ENCODE data around the gene KCNG2. TPM values are rescaled to one million over a fixed set of nuclear protein-coding genes. Genes with fewer than 3 reads are reported as not detected.

Gene KCNG2
- total RNA-seq, 1 experiment from 2014 or later, result not detected

GRCh38 chr18:79944126-79944731, 146.5 kb downstream of the KCNG2 start:
- no peaks in the 10 kb centered on the region for H3K27me3 ChIP-seq (replicated peaks; ENCODE audit: control insufficient read depth, insufficient read depth, low read length)

DNA sequence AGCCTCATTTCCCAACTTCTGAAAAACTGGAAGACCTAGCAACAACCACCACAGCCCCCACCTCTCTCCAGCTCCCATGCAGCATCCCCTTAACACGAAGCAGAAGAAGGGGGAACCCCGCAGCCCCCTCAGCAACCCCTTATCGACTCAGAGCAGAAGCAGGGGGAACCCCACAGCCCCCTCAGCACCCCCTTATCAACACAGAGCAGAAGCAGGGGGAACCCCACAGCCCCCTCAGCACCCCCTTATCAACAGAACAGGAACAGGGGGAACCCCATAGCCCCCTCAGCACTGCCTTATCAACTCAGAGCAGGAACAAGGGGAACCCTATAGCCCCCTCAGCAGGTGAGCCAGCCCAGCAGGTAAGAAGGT, 147.0 kb downstream of the KCNG2 start:
- H3K36me3 ChIP-seq (ENCODE audit: control insufficient read depth, insufficient read depth, low read length), result no peaks in the 10 kb centered on the region
- Mint-ChIP-seq H3K4me1 (ENCODE audit: low read depth, unreplicated experiment) (no peaks in the 10 kb centered on the region), H3K27me3 (ENCODE audit: insufficient read depth, unreplicated experiment) (no peaks in the 10 kb centered on the region), H3K9me3 (ENCODE audit: unreplicated experiment) (no peaks in the 10 kb centered on the region), H3K36me3 (ENCODE audit: insufficient read depth, unreplicated experiment) (peaks cover 5% of the 10 kb centered on the region), H3K4me3 (ENCODE audit: unreplicated experiment) (no peak overlapping the region), H3K27ac (ENCODE audit: unreplicated experiment) (no peak overlapping the region)
- H3K9me3 ChIP-seq, result no peaks in the 10 kb centered on the region
- no peak for DNase-seq
- BruUV-seq (replicated peaks), result no TSS peak
- no peak for TF ChIP-seq CTCF (IDR thresholded peaks at IDR 0.05; ENCODE audit: insufficient read depth in 1 of 2, low read depth in 1 of 2, low read length in 1 of 2, severe bottlenecking in 1 of 2, unreplicated experiment in 1 of 2)
- H3K4me1 ChIP-seq, result peaks cover 5% of the 10 kb centered on the region; the same call in 1 of the 2 replicates
- intact Hi-C loops (cut with micrococcal nuclease; ENCODE audit: unreplicated experiment), result no loop called here
- H3K4me3 ChIP-seq (ENCODE audit: low read depth, low read length), result no peak overlapping the region
- ChIA-PET CTCF (no interaction called here), POLR2A (interaction anchor here (0.5 kb wide), 1 partner anchor 9 kb away, joined by 3 read pairs; no protein-coding TSS in a partner anchor)
- H3K27me3 ChIP-seq (replicated peaks; ENCODE audit: control insufficient read depth, insufficient read depth, low read length), result no peaks in the 10 kb centered on the region

More at GRCh38 chr18:79944126-79944731, 146.5 kb downstream of the KCNG2 start:
- peaks cover 5% of the 10 kb centered on the region for H3K36me3 Mint-ChIP-seq (ENCODE audit: insufficient read depth, unreplicated experiment)
- no TSS peak for BruUV-seq (replicated peaks)
- intact Hi-C loops (cut with micrococcal nuclease; ENCODE audit: unreplicated experiment), result no loop called here
- no peaks in the 10 kb centered on the region for H3K4me1 Mint-ChIP-seq (ENCODE audit: low read depth, unreplicated experiment)
- no peaks in the 10 kb centered on the region for H3K27me3 Mint-ChIP-seq (ENCODE audit: insufficient read depth, unreplicated experiment)
- H3K27ac Mint-ChIP-seq (ENCODE audit: unreplicated experiment), result no peak overlapping the region
- Histone ChIP-seq H3K9me3 (no peaks in the 10 kb centered on the region), H3K4me3 (ENCODE audit: low read depth, low read length) (no peak overlapping the region), H3K4me1 (peaks cover 5% of the 10 kb centered on the region; the same call in 1 of the 2 replicates), H3K36me3 (ENCODE audit: control insufficient read depth, insufficient read depth, low read length) (no peaks in the 10 kb centered on the region)
- DNase-seq, result no peak
- no peak overlapping the region for H3K4me3 Mint-ChIP-seq (ENCODE audit: unreplicated experiment)
- no peaks in the 10 kb centered on the region for H3K9me3 Mint-ChIP-seq (ENCODE audit: unreplicated experiment)
- POLR2A ChIA-PET, result interaction anchor here (0.5 kb wide), 1 partner anchor 10 kb away, joined by 3 read pairs; no protein-coding TSS in a partner anchor
- CTCF ChIA-PET, result no interaction called here
- TF ChIP-seq CTCF (IDR thresholded peaks at IDR 0.05; ENCODE audit: insufficient read depth in 1 of 2, low read depth in 1 of 2, low read length in 1 of 2, severe bottlenecking in 1 of 2, unreplicated experiment in 1 of 2), result no peak

DNA sequence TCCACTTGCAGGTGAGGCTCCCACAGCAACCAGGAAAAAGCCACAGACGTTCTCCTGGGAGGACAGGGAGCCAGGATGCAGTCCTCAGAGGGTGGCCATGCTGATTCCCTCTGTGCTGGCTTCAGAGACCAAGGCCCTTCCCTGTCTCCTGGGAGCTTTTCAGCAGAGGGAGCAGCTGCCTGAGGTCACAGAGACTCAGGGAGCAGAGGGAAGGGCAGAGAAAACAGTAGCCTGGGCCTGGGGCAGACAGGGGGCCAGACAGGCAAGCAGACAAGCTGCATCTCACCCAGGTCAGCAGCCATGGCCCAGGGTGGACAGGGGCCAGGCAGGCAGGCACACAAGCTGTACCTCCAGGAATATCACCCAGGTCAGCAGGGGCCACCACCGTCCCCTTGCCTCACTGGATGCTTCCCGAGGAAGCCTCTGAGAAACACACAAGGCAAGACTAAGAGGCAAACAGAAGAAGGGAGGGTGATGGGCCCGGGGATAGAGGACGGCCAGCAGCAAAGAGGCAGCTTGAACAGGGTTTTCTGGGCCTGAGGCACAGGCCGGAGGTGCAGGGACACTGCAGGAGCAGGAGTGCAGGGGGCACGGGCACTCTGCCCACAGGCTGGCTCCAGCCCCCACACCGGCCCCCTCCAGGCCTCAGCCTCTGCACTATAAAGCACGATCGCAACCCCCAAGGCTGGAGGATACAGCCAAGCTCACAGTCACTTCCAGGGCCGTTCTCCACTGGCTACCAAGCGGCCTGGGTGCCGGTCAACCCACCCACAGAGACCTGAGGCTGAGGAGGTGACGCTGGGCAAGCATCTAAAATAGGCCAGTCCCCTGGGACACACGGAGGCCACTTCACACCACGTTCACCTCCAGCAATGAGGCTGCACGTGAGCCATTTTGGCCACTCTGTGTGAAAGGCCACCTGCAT, 147.6 kb downstream of the KCNG2 start:
- H3K27ac Mint-ChIP-seq (ENCODE audit: unreplicated experiment), result no peak overlapping the region

More for the DNA sequence above, 147.6 kb downstream of the KCNG2 start:
- peaks cover 5% of the 10 kb centered on the region; the same call in 1 of the 2 replicates for H3K4me1 ChIP-seq
- no peak overlapping the region for H3K4me3 ChIP-seq (ENCODE audit: low read depth, low read length)
- intact Hi-C loops (cut with micrococcal nuclease; ENCODE audit: unreplicated experiment), result no loop called here
- POLR2A ChIA-PET, result no interaction called here
- Mint-ChIP-seq H3K27me3 (ENCODE audit: insufficient read depth, unreplicated experiment) (no peaks in the 10 kb centered on the region), H3K4me3 (ENCODE audit: unreplicated experiment) (no peak overlapping the region), H3K4me1 (ENCODE audit: low read depth, unreplicated experiment) (no peaks in the 10 kb centered on the region), H3K9me3 (ENCODE audit: unreplicated experiment) (no peaks in the 10 kb centered on the region), H3K36me3 (ENCODE audit: insufficient read depth, unreplicated experiment) (peaks cover 5% of the 10 kb centered on the region)
- H3K9me3 ChIP-seq, result no peaks in the 10 kb centered on the region
- no peaks in the 10 kb centered on the region for H3K27me3 ChIP-seq (replicated peaks; ENCODE audit: control insufficient read depth, insufficient read depth, low read length)
- no peak for DNase-seq
- CTCF ChIA-PET, result no interaction called here
- TF ChIP-seq CTCF (IDR thresholded peaks at IDR 0.05; ENCODE audit: insufficient read depth in 1 of 2, low read depth in 1 of 2, low read length in 1 of 2, severe bottlenecking in 1 of 2, unreplicated experiment in 1 of 2), result no peak
- BruUV-seq (replicated peaks), result no TSS peak
- no peaks in the 10 kb centered on the region for H3K36me3 ChIP-seq (ENCODE audit: control insufficient read depth, insufficient read depth, low read length)
